ENCODE measurements around the gene ATF6.

DNA sequence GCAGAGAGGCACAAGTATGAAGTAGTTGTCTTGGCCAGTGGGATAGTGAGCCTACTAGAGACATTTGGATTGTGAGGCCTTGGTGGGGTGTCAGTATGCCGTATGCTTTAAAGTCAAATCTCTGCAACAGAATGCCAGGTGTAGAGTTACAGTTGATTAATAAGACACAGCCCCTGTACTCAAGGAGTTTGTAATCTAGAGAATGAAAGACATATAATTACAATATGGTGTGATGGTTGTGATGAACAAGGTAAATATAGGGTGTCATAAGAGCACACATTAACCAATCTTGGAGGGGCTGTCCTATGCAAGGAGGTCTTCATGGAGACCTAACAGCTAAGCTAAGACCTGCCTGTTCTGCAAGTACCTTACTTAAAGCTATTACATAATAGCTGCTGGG is 113.1 kb downstream of the ATF6 start:
- TF ChIP-seq, protein P1, sequence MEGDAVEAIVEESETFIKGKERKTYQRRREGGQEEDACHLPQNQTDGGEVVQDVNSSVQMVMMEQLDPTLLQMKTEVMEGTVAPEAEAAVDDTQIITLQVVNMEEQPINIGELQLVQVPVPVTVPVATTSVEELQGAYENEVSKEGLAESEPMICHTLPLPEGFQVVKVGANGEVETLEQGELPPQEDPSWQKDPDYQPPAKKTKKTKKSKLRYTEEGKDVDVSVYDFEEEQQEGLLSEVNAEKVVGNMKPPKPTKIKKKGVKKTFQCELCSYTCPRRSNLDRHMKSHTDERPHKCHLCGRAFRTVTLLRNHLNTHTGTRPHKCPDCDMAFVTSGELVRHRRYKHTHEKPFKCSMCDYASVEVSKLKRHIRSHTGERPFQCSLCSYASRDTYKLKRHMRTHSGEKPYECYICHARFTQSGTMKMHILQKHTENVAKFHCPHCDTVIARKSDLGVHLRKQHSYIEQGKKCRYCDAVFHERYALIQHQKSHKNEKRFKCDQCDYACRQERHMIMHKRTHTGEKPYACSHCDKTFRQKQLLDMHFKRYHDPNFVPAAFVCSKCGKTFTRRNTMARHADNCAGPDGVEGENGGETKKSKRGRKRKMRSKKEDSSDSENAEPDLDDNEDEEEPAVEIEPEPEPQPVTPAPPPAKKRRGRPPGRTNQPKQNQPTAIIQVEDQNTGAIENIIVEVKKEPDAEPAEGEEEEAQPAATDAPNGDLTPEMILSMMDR (IDR thresholded peaks at IDR 0.05): no peak
- TF ChIP-seq POLR2A (IDR thresholded peaks at IDR 0.05): no peak

Measured in testis (tissue), 2 donors.